Colon (tissue), 2 donors: ENCODE data around the gene RDH16.
A peak's percentile ranks its signal among the peaks of the same experiment; 100 is the strongest.
"Not testable (repeated sequence)": the region's sequence is repeated elsewhere in the genome, so short reads cannot be mapped to it uniquely, and the experiment has no call there.

ENCODE experiments used
- FAIRE-seq: peaks from 2 replicates; lab custom pipeline; 2012; peaks lifted over from hg19 to GRCh38; lab: Jason Lieb, UNC
- donor health status: control.
- donor health status: control.

Gene RDH16

DNA sequence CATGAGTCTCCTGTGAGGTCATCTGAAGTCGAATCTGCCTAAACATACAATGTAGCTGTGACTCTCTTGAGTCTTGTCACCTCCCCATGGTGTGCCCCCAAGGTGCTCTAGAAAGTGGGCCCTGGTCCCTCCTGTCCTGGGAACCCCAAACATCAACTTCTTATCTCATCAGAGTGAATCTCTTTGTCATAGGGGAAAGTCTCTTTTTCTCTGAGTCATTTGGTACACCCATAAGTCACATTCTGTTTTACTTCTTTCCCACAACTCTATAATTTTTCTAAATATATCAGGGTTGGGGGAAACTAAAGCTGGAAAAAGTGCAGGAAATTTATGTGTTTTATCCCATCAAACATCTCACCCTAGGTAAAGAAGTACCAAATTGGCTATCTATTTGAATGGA is 36.1 kb downstream of the RDH16 start:
- no peak for FAIRE-seq

DNA sequence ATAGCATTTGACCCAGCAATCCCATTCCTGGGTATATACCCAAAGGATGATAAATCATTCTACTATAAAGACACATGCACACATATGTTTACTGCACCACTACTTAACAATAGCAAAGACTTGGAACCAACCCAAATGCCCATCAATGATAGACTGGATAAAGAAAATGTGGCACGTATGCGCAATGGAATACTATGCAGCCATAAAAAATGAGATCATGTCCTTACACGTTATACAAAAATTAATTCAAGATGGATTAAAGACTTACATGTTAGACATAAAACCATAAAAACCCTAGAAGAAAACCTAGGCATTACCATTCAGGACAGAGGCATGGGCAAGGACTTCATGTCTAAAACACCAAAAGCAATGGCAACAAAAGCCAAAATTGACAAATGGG is 39.3 kb downstream of the RDH16 start:
- FAIRE-seq, result not testable (repeated sequence)

DNA sequence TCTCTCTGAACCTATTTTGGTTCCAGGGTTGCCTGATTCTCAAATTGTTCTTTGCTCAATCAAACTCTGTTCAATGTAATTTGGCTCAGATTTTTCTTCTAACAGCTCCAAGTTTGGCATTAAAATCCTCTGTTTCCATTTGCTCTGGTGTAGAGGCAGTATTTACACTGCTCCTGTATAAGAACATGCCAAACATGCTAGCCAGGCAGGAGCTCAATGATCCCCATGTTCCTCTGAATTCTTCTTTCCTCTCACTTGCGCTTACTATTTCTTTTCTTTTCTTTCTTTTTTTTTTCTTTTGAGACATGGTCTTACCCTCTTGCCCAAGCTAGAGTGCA is 40.4 kb downstream of the RDH16 start:
- no peak for FAIRE-seq

DNA sequence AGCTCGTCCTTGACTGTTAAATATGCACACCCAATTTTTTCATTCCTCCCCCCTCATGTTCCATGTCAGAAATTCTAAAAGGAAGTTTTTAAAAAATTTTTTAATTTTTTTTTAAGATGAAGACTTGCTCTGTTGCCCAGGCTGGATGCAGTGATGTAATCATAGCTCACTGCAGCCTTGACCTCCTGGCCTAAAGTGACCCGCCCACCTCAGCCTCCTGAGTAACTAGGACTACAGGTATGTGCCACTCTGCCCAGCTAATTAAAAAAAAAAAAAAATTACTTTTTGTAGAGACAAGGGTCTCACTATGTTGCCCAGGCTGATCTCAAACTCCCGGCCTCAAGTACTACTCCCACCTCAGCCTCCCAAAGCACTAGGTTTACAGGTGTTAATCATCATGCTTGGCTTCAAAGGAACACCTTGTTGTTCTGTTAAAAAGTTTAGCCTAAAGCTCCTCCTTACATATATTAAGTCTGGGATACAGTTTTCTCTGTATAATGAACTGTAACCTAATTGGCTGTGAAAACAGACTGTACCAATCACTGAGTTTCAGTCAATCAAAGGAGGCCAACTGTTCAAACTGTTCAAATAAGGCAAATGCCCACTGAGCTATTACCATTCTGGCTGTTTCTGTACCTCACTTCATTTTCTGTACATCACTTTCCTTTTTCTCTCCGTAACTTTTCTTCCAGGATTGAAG is 41.0 kb downstream of the RDH16 start:
- no peak for FAIRE-seq

DNA sequence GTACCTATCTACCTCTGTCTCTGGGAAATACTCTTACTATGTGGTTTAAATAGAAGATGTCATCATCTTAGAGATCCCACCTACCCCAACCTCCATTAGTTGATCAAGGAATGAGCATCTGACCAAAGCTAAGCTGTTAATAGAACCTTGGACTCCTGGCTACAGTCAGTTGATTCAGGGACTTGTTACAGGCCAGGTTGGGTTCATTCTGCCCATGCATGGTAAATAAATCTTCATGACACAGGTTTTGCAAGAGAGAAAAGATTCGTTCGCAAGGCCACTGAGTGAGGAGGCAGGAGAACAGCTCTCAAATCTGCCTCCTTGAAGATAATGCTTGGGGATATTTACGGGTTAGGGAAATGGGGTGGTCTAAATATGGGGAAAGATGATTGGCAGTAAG is 42.7 kb downstream of the RDH16 start:
- no peak for FAIRE-seq

DNA sequence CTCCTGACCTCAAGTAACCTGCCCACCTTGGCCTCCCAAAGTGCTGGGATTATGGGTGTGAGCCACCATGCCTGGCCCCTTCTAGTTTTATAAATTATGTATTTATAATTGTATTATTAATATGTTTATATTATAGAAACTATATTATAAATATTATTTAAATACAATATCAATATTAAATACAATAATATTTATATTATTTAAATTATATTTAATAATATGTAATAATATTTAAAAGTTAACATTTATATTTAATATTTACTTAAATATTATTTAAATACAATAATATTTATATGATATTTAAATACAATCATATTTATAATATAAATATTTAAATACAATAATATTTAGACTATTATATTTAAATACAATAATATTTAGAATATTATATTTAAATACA is 43.2 kb downstream of the RDH16 start:
- FAIRE-seq, result peak; percentile 98

DNA sequence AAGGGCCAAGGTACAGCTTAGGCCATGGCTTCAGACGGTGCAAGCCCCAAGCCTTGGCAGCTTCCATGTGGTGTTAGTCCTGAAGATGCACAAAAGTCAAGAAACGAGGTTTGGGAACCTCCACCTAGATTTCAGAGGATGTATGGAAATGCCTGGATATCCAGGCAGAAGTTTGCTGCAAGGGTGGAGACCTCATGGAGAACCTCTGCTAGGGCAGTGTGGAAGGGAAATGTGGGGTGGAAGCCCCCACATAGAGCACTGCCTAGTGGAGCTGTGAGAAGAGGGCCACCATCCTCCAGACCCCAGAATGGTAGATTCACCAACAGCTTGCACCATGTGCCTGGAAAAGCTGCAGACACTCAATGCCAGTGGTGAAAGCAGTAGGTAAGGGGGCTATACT is 48.0 kb downstream of the RDH16 start:
- FAIRE-seq, result not testable (repeated sequence)

DNA sequence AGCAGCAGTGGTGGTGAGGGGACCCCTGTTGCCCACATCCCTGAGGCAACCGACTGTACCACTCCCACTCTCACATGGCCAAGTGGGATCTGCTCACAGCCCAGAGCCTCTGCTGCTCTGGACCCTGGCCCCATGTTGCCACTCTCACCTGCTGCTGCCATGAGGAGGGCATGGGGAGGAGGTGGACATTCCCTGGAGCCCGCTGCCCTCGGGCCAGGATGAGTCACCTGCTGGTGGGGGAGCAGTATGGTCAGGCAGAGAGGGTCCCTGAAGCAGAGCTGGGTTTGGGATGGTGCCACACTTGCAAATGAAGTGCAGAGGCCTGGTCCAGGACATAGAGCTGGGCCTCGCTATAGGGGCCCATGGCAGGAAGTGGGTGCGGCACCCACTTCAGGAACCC is 49.3 kb downstream of the RDH16 start:
- FAIRE-seq, result no peak

DNA sequence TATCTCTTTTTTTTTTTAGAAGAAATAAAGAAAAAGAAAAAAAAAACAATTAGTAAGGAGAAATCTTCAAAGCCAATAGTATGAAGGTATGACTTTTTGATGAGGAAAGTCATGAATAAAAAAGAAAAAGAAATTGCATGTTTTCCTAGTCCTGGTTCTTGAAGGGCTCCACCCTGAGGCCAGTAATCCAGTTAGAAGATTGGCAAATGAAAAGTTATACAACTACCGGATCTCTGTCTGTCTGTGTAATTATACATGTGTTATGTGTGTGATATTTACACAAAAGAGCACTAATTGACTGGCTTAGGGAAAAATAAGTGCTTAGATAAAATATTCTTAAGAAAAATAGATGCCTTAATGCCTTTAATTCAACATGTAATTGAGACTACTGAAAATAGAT is 51.6 kb downstream of the RDH16 start:
- FAIRE-seq, result no peak

DNA sequence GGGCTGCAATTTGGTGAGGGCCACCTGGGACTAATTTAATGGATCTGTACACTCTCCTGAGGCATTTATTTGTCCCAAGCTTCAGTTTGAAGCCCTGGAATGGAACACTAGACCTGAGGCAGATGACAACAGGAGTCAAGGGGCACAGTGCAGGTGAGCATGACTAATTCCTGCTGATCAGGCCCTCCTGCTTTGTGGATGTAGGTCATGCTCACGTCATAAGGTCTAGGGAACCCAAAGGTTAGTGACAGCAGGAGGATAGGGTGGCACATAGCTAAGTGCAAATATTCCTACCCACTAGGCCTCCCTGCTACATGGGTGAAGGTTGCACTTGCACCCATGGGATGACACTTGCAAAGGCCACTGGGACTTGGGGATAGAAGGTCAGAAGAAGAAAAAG is 54.0 kb downstream of the RDH16 start:
- no peak for FAIRE-seq
